CD4-positive, alpha-beta T cell treated with Interleukin-6 at 100 ng/mL for 8 hours (primary cell): ENCODE data around the gene GNA12.
"Not testable (repeated sequence)": the region's sequence is repeated elsewhere in the genome, so short reads cannot be mapped to it uniquely, and the experiment has no call there.

Experiments
- DNase-seq: peaks from one replicate; pipeline ENCODE4 v3.0.0-alpha.2; 2020; ENCODE audit warnings: mixed read lengths, low spot score

Gene GNA12

DNA sequence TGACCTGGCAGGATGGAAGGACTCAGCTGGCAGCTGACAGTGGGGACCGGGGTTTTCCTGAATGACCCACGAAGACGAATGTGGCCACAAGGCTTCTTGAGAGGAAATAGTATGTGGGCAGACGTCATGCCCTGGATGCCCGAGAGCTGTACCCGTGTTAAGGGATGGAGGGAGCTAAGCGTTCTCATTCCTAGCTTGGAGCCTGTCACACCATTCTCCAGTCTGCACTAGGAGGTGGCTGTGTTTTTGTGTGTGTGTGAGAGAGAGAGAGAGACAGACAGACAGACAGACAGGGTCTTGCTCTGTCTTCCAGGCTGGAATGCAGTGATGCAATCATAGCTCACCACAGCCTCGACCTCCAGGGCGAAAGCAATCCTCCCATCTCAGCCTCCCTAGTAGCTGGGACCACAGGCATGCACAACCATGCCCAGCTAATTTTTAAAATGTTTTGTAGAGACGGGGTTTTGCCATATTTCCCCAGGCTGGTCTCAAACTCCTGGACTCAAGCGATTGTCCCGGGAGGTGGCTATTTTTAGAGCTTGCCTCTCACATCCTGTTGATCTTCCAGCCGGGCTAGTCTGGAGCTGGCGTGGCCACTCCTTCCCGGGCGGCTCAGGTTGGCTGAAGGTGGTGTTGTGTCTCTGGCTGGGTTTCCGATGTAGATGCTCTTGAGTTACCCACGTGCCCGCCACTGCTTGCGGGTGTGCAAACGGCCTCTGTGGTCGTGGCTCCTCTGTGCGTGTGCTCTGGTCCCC lies 154.0 kb downstream of the GNA12 start:
- no peak for DNase-seq

DNA sequence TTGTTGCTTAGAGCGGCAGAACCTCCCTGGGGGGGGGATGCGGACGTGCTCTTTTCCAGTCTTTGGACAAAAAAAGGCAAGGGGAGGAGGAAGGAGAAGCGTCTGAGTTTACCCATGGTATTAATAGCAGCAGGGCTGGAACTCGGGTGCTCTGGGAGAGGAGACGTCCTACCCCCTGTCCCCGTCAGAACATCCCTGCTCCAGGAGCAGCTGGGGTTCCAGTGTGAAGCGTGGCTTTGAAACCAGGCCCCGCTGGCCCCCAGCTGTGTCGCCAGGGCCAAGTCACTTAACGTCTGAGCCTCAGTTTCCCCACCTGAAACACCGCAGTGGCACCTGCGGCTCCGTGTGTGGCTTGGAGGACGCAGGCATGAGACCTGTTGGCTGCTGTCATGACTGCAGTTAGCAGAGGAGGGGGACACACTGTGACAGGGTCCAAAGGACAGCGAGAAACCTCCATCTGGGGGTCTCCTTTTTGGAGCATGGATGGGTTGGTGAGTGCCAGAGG lies 154.7 kb downstream of the GNA12 start:
- no peak for DNase-seq

- no peak for DNase-seq
Observed at GRCh38 chr7:2688409-2689342, 155.4 kb downstream of the GNA12 start.

GRCh38 chr7:2687881-2688318 lies 156.2 kb downstream of the GNA12 start, which contains the start of gene AMZ1:
Gene AMZ1, plus strand, starts transcription at chr7:2688202. Its CDS starts 12,250 bp downstream, at chr7:2700452.
- DNase-seq, result no peak

GRCh38 chr7:2687338-2687869 lies 156.7 kb downstream of the GNA12 start:
- no peak for DNase-seq

DNA sequence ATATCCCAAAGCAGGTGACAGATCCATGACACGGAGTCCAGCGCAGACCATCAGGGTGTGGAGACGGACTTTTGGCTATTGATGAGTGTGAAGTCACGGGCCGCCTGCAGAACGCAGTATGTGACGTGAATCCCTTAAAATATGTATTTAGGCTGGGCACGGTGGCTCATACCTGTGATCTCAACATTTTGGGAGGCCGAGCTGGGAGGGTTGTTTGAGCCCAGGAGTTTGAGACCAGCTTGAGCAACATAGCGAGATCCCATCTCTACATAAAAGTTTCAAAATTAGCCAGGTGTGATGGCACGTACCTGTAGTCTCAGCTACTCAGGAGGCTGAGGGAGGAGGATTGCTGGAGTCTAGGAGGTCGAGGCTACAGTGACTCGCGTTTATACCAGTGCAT lies 158.0 kb downstream of the GNA12 start:
- DNase-seq, result no peak

DNA sequence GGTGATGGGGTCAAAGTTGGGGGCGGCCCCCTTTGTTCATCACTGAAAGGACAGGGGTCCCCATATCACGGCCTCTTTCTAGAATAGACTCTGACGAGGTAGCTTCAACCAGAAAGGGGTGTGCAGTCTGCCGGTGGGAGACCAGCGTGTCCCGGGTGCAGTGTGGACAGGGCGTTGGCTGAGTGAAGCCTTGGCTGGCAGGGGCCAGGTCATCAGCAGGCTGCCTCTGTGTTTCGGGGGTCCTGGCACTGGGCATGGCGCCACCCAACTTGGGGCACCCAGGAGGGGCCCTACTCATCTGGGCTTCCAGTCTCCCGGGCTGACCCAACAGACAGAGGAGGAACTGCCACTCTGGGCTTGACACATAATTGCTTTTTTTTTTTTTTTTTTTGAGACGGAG lies 159.6 kb downstream of the GNA12 start:
- no peak for DNase-seq

- no peak for DNase-seq
Observed at GRCh38 chr7:2681929-2682799, 161.9 kb downstream of the GNA12 start.

DNA sequence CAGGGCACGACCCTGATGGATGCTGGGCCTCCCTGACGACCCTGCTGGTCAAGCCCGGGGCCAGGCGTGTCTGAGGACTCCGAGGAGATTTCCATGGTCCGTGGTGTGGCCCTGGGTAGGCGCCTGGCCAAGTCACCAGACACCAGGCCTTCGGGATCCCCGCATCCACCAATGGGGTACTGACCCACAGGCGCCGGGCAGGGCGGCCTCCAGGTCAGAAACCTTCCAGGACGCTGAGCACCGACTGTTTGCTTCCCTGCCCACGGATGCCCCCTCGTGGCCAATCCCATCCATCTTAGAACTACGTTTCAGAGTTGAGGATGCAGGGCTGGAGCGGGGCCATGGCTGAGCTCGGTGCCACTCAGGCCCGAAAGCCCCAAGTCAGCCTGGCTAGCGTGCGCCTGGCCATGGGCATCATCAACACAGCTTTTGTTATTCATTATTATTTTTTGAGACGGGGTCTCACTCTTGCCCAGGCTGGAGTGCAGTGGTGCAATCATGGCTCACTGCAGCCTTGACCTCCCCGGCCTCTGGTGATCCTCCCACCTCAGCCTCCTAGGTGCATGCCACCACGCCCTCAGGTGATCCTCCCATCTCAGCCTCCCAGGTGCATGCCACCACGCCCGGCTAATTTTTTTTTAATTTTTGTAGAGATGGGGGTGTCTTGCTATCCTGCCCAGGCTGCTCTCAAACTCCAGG lies 163.2 kb downstream of the GNA12 start:
- DNase-seq, result peak; percentile 29

GRCh38 chr7:2680256-2680655 lies 163.9 kb downstream of the GNA12 start:
- DNase-seq, result no peak

DNA sequence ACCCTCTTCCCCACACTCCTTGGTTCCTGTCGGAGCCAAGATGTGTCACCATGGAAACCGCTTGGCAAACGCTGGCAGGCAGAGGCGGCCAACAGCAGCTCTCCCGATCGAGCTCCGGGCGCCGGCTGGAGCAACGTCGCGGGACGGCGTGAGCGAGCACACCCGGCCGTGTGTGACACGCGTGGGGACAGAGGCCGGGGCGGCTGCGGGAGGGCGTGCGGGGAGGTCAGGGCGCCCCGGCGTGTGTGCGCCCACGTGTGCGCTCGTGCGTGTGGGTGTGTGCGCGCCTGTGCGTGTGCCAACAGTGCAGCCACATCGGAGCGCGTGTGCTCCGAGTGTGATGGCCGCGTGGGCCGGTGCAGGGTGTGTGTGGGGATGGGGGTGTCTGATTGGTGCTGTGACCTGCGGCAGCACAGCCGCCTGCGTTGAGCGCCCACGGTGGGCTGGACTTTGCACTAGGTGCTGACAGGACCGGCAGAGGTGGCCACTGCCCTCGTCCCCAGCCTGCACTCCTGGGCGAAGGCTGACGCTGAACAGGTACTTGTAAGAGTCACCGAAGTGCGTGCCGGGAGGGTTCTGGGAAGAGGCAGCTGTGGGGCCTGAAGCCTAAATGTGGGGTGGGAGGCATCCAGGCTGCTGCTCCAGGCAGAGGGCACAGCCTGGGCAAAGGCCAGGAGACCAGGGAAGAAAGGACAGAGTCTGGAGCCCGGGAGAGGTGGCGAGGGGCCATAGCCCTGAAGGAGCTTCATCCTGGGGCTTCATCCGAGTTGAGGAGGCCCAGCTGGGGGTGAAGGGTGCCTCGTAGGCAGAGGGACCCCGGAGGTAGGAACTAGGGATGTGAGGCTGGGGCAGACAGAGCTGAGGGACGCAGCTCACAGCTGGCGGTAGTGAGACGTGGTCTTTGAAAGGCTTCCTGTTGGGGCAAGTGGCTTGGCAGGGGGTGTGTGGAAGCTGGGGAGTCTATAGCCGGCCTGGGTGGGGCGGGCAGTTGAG lies 164.7 kb downstream of the GNA12 start:
- DNase-seq, result not testable (repeated sequence)

GRCh38 chr7:2678454-2678853 lies 165.7 kb downstream of the GNA12 start:
- not testable (repeated sequence) for DNase-seq
